Stimulated activated CD8-positive, alpha-beta memory T cell treated with anti-CD3 and anti-CD28 coated beads, Interleukin-12 subunit alpha, Interleukin-12 subunit beta, amount 100 ng/mL, for 24 hours (primary cell): ENCODE data around the gene MCRS1.
A peak's percentile ranks its signal among the peaks of the same experiment; 100 is the strongest.
"Not testable (repeated sequence)": the region's sequence is repeated elsewhere in the genome, so short reads cannot be mapped to it uniquely, and the experiment has no call there.

ENCODE experiments used
- DNase-seq: peaks from one replicate; pipeline ENCODE4 v3.0.0-alpha.2; 2020; ENCODE audit errors: extremely low read depth

The MCRS1 gene

GRCh38 chr12:49540229-49541139 lies 27.5 kb downstream of the MCRS1 start:
- no peak for DNase-seq

- DNase-seq = no peak
Observed at GRCh38 chr12:49539406-49540228, 28.3 kb downstream of the MCRS1 start.

- DNase-seq = peak; percentile 71
Observed at GRCh38 chr12:49538510-49539403, 29.2 kb downstream of the MCRS1 start, which contains the start of gene KCNH3. TSS of gene KCNH3 (plus strand) at chr12:49539030. CDS start at chr12:49539417, 387 bp downstream.

- DNase-seq = no peak
Observed at GRCh38 chr12:49537752-49538509, 30.0 kb downstream of the MCRS1 start.

- DNase-seq = no peak
Observed at GRCh38 chr12:49537231-49537751, 30.7 kb downstream of the MCRS1 start.

- DNase-seq = no peak
Observed at GRCh38 chr12:49536526-49537071, 31.3 kb downstream of the MCRS1 start.

- no peak for DNase-seq
Observed at GRCh38 chr12:49535921-49536525, 31.9 kb downstream of the MCRS1 start.

GRCh38 chr12:49534731-49535278 lies 33.1 kb downstream of the MCRS1 start:
- DNase-seq = no peak

- DNase-seq = not testable (repeated sequence)
Observed at GRCh38 chr12:49534122-49534521, 33.8 kb downstream of the MCRS1 start.

- DNase-seq = no peak
Observed at GRCh38 chr12:49533331-49533730, 34.6 kb downstream of the MCRS1 start.

GRCh38 chr12:49531745-49532144 lies 36.2 kb downstream of the MCRS1 start:
- no peak for DNase-seq

GRCh38 chr12:49529414-49529813 lies 38.5 kb downstream of the MCRS1 start:
- no peak for DNase-seq

- DNase-seq = no peak
Observed at GRCh38 chr12:49527361-49528130, 40.4 kb downstream of the MCRS1 start.

- DNase-seq = no peak
Observed at GRCh38 chr12:49525942-49526341, 42.0 kb downstream of the MCRS1 start.

GRCh38 chr12:49524660-49525324 lies 43.1 kb downstream of the MCRS1 start:
- no peak for DNase-seq

GRCh38 chr12:49521389-49521788 lies 46.6 kb downstream of the MCRS1 start:
- no peak for DNase-seq

GRCh38 chr12:49519574-49519936 lies 48.4 kb downstream of the MCRS1 start:
- DNase-seq = no peak

- no peak for DNase-seq
Observed at GRCh38 chr12:49518914-49519573, 48.9 kb downstream of the MCRS1 start.
